ENCODE measurements around the gene NEURL3. TPM values are rescaled to one million over a fixed set of nuclear protein-coding genes. Genes with fewer than 3 reads are reported as not detected.

The NEURL3 gene
- total RNA-seq, 4 donors from 2014 or later = 0.32 to 7.9 (median 7.0) TPM; not detected in 1

GRCh38 chr2:96526615-96527285 lies 21.6 kb upstream of the NEURL3 start:
- peak overlapping the region; percentile 36 to 58 (median 37) for H3K4me3 ChIP-seq
- intact Hi-C loops (cut with DNase I; ENCODE audit: low total_unique reads) = no loop called here
- no peaks in the 10 kb centered on the region for H3K36me3 ChIP-seq
- DNase-seq = no peak
- H3K9me3 ChIP-seq = no peaks in the 10 kb centered on the region
- H3K4me1 ChIP-seq = peaks cover 6 to 42% (median 21%) of the 10 kb centered on the region in 4 donors
- no peaks in the 10 kb centered on the region for H3K27me3 ChIP-seq
- H3K27ac ChIP-seq = peak overlapping the region; percentile 76 to 84 (median 84)
- in situ Hi-C loops (cut with MboI; ENCODE audit: low pct_ligation_motif_present in 1 of 4, low pct_unique_long_range_greater_than_20kb in 1 of 4, low sequenced_read_pairs in 3 of 4) = no loop called here
- WGBS, 2 donors (ENCODE audit: low coverage in 1 of 2) = 78 to 89% methylated on average over 12 to 29 of the region's 29 CpGs
- TF ChIP-seq, protein P1, sequence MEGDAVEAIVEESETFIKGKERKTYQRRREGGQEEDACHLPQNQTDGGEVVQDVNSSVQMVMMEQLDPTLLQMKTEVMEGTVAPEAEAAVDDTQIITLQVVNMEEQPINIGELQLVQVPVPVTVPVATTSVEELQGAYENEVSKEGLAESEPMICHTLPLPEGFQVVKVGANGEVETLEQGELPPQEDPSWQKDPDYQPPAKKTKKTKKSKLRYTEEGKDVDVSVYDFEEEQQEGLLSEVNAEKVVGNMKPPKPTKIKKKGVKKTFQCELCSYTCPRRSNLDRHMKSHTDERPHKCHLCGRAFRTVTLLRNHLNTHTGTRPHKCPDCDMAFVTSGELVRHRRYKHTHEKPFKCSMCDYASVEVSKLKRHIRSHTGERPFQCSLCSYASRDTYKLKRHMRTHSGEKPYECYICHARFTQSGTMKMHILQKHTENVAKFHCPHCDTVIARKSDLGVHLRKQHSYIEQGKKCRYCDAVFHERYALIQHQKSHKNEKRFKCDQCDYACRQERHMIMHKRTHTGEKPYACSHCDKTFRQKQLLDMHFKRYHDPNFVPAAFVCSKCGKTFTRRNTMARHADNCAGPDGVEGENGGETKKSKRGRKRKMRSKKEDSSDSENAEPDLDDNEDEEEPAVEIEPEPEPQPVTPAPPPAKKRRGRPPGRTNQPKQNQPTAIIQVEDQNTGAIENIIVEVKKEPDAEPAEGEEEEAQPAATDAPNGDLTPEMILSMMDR (IDR thresholded peaks at IDR 0.05) = no peak
- no peak for TF ChIP-seq POLR2AphosphoS5 (IDR thresholded peaks at IDR 0.05)
- no peak for TF ChIP-seq EP300 (IDR thresholded peaks at IDR 0.05; ENCODE audit: low read depth)

DNA sequence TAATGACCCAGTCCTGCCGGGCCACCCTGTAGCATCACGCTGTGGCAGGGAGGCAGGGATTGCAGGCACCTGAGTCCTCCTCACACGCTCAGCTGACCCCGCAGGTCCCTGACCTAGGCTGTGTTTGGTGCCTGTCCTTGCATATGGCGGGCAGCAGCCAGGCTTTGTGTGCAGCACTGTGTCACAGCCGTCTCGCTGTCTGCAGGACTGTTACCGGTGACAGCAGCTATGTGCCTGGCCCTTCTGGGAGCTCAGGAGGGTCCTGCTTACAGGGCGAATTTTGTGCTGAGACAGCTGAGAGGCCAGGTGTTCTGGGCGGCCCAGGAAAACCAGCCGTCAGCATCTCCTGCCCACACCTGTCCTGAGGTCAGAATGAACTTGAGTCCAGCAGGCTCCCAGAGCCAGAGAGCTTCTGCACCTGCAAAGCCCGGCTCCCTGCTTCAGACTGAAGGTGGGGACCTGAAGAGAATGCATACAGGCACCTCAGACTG lies 21.0 kb upstream of the NEURL3 start:
- no peaks in the 10 kb centered on the region for H3K27me3 ChIP-seq
- WGBS, 2 donors (ENCODE audit: low coverage in 1 of 2) = 93% methylated on average over 11 of the region's 12 CpGs; no CpG with 5 or more reads in 1 of the 2 donors
- no peaks in the 10 kb centered on the region for H3K36me3 ChIP-seq
- no peak overlapping the region for H3K27ac ChIP-seq
- in situ Hi-C loops (cut with MboI; ENCODE audit: low pct_ligation_motif_present in 1 of 4, low pct_unique_long_range_greater_than_20kb in 1 of 4, low sequenced_read_pairs in 3 of 4) (no loop called here), intact Hi-C loops (cut with DNase I; ENCODE audit: low total_unique reads) (no loop called here)
- peaks cover under 1 to 36% (median 15%) of the 10 kb centered on the region in 4 donors for H3K4me1 ChIP-seq
- no peaks in the 10 kb centered on the region for H3K9me3 ChIP-seq
- no peak overlapping the region for H3K4me3 ChIP-seq
- TF ChIP-seq POLR2AphosphoS5 (IDR thresholded peaks at IDR 0.05) (no peak), EP300 (IDR thresholded peaks at IDR 0.05; ENCODE audit: low read depth) (no peak), POLR2A (IDR thresholded peaks at IDR 0.05) (no peak)
- TF ChIP-seq, protein P1 (IDR thresholded peaks at IDR 0.05) = no peak
- DNase-seq = no peak

DNA sequence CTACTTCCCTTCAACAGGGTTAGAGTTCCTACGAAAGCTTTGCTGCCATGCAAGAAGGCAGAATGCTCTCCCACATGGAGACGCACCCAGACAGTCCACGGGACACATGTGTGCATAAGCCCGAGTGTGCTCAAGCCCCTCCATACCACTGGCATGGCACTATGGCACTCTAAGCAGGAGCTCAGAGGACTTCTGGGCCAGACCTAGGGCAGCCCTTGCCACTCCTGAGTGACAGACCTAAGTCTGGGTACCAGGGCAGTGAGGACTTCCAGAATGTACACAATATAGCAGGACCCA lies 20.0 kb upstream of the NEURL3 start:
- no peak overlapping the region for H3K27ac ChIP-seq
- intact Hi-C loops (cut with DNase I; ENCODE audit: low total_unique reads) (no loop called here), in situ Hi-C loops (cut with MboI; ENCODE audit: low pct_ligation_motif_present in 1 of 4, low pct_unique_long_range_greater_than_20kb in 1 of 4, low sequenced_read_pairs in 3 of 4) (no loop called here)
- no peak for TF ChIP-seq EP300 (IDR thresholded peaks at IDR 0.05; ENCODE audit: low read depth)
- TF ChIP-seq POLR2A (IDR thresholded peaks at IDR 0.05) = no peak
- TF ChIP-seq, protein P1 (IDR thresholded peaks at IDR 0.05) = no peak
- H3K27me3 ChIP-seq = no peaks in the 10 kb centered on the region
- H3K9me3 ChIP-seq = no peaks in the 10 kb centered on the region
- no peaks in the 10 kb centered on the region for H3K36me3 ChIP-seq
- no peak overlapping the region for H3K4me3 ChIP-seq
- no peak for DNase-seq
- WGBS, 2 donors (ENCODE audit: low coverage in 1 of 2) = 88% methylated on average over 4 of the region's 4 CpGs; no CpG with 5 or more reads in 1 of the 2 donors
- H3K4me1 ChIP-seq = peaks cover 0 to 33% (median 13%) of the 10 kb centered on the region in 4 donors

DNA sequence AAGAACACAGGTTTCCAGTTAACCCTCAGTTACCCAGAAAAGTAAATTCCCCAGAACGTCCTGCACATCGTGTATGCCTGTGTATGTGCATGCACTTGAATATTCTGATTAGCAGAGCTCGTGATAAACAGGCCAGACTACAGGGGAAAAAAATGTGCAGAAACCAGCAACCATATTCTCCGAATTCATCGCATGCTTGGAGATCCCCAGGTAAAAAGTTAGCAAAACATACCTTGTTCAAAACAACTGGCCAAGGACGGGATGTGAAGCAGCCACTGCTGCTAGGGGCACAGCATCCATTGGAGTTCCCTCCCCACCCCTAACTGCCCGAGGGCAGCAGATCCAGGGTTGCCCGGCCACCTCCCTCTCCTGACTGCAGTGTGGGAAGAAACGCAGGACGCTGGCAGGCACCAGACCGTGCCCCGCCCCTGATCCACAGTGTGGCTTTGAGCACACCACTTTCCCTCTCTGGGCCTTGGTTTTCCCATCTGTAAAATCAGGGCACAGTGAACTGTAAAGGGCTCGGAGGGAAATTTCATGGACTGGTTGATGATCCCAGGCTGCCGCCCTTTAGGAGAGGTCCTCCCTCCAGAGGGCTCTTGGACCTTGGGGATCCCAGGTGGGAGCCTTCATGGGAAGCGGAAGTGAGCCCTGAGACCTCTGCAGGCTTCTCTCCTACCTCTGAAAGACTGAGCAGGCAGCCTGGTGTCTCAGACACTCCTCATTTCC lies 19.5 kb upstream of the NEURL3 start:
- Histone ChIP-seq H3K9me3 (no peaks in the 10 kb centered on the region), H3K27ac (no peak overlapping the region), H3K27me3 (no peaks in the 10 kb centered on the region), H3K36me3 (no peaks in the 10 kb centered on the region), H3K4me1 (peaks cover 0 to 33% (median 13%) of the 10 kb centered on the region in 4 donors), H3K4me3 (no peak overlapping the region)
- no peak for TF ChIP-seq POLR2AphosphoS5 (IDR thresholded peaks at IDR 0.05)
- TF ChIP-seq POLR2A (IDR thresholded peaks at IDR 0.05) = no peak
- TF ChIP-seq, protein P1 (IDR thresholded peaks at IDR 0.05) = no peak
- no peak for TF ChIP-seq EP300 (IDR thresholded peaks at IDR 0.05; ENCODE audit: low read depth)
- WGBS, 2 donors (ENCODE audit: low coverage in 1 of 2) = 50 to 68% methylated on average over 2 to 15 of the region's 15 CpGs
- intact Hi-C loops (cut with DNase I; ENCODE audit: low total_unique reads) = no loop called here
- DNase-seq = no peak
- in situ Hi-C loops (cut with MboI; ENCODE audit: low pct_ligation_motif_present in 1 of 4, low pct_unique_long_range_greater_than_20kb in 1 of 4, low sequenced_read_pairs in 3 of 4) = loop anchor here in 1 of 4 donors (25.0 kb wide), 2 partner anchors 212 to 512 kb away; partner anchors contain the start of gene SNRNP200
